Measurements from ENCODE around the gene BMP5. TPM values are rescaled to one million over a fixed set of nuclear protein-coding genes. Genes with fewer than 3 reads are reported as not detected.

BMP5 gene
- total RNA-seq, 1 experiment from 2014 or later = not detected

- Mint-ChIP-seq H3K36me3 (ENCODE audit: insufficient read depth, unreplicated experiment) (no peaks in the 10 kb centered on the region), H3K4me3 (ENCODE audit: low read depth, unreplicated experiment) (no peak overlapping the region), H3K27ac (ENCODE audit: unreplicated experiment) (no peak overlapping the region), H3K9me3 (ENCODE audit: low read depth, unreplicated experiment) (no peaks in the 10 kb centered on the region), H3K4me1 (ENCODE audit: low read depth, unreplicated experiment) (peaks cover 25% of the 10 kb centered on the region), H3K27me3 (ENCODE audit: unreplicated experiment) (no peaks in the 10 kb centered on the region)
- CTCF ChIA-PET = no interaction called here
- DNase-seq = no peak
- intact Hi-C loops (cut with micrococcal nuclease; ENCODE audit: unreplicated experiment) = no loop called here
- no TSS peak for BruUV-seq (replicated peaks)
- TF ChIP-seq CTCF (IDR thresholded peaks at IDR 0.05; ENCODE audit: unreplicated experiment) = no peak
Measured at GRCh38 chr6:55895972-55896730, 20.8 kb upstream of the BMP5 start.

GRCh38 chr6:55892749-55893357 is 17.5 kb upstream of the BMP5 start:
- no TSS peak for BruUV-seq (replicated peaks)
- Mint-ChIP-seq H3K27me3 (ENCODE audit: unreplicated experiment) (no peaks in the 10 kb centered on the region), H3K9me3 (ENCODE audit: low read depth, unreplicated experiment) (no peaks in the 10 kb centered on the region), H3K27ac (ENCODE audit: unreplicated experiment) (no peak overlapping the region), H3K4me3 (ENCODE audit: low read depth, unreplicated experiment) (no peak overlapping the region), H3K36me3 (ENCODE audit: insufficient read depth, unreplicated experiment) (no peaks in the 10 kb centered on the region), H3K4me1 (ENCODE audit: low read depth, unreplicated experiment) (peaks cover 8% of the 10 kb centered on the region)
- intact Hi-C loops (cut with micrococcal nuclease; ENCODE audit: unreplicated experiment) = no loop called here
- no peak for TF ChIP-seq CTCF (IDR thresholded peaks at IDR 0.05; ENCODE audit: unreplicated experiment)
- CTCF ChIA-PET = no interaction called here
- DNase-seq = no peak

- Mint-ChIP-seq H3K27ac (ENCODE audit: unreplicated experiment) (no peak overlapping the region), H3K27me3 (ENCODE audit: unreplicated experiment) (no peaks in the 10 kb centered on the region), H3K36me3 (ENCODE audit: insufficient read depth, unreplicated experiment) (no peaks in the 10 kb centered on the region), H3K4me3 (ENCODE audit: low read depth, unreplicated experiment) (no peak overlapping the region), H3K4me1 (ENCODE audit: low read depth, unreplicated experiment) (no peaks in the 10 kb centered on the region), H3K9me3 (ENCODE audit: low read depth, unreplicated experiment) (no peaks in the 10 kb centered on the region)
- CTCF ChIA-PET = no interaction called here
- no peak for DNase-seq
- intact Hi-C loops (cut with micrococcal nuclease; ENCODE audit: unreplicated experiment) = loop anchor here (5.0 kb wide), 1 partner anchor 612 kb away; no protein-coding TSS in a partner anchor
- BruUV-seq (replicated peaks) = no TSS peak
- TF ChIP-seq CTCF (IDR thresholded peaks at IDR 0.05; ENCODE audit: unreplicated experiment) = no peak
Measured at GRCh38 chr6:55888917-55889316, 13.5 kb upstream of the BMP5 start.

GRCh38 chr6:55886185-55886836 is 10.9 kb upstream of the BMP5 start:
- no TSS peak for BruUV-seq (replicated peaks)
- Mint-ChIP-seq H3K36me3 (ENCODE audit: insufficient read depth, unreplicated experiment) (no peaks in the 10 kb centered on the region), H3K27me3 (ENCODE audit: unreplicated experiment) (no peaks in the 10 kb centered on the region), H3K4me1 (ENCODE audit: low read depth, unreplicated experiment) (peaks cover 18% of the 10 kb centered on the region), H3K9me3 (ENCODE audit: low read depth, unreplicated experiment) (no peaks in the 10 kb centered on the region), H3K4me3 (ENCODE audit: low read depth, unreplicated experiment) (no peak overlapping the region), H3K27ac (ENCODE audit: unreplicated experiment) (no peak overlapping the region)
- CTCF ChIA-PET = interaction anchor here (0.6 kb wide), 1 partner anchor 105 kb away, joined by 5 read pairs; no protein-coding TSS in a partner anchor
- TF ChIP-seq CTCF (IDR thresholded peaks at IDR 0.05; ENCODE audit: unreplicated experiment) = no peak
- intact Hi-C loops (cut with micrococcal nuclease; ENCODE audit: unreplicated experiment) = loop anchor here (1.0 to 5.0 kb wide), 3 partner anchors 269 to 609 kb away; no protein-coding TSS in a partner anchor
- DNase-seq = no peak

All from Calu3 (cell line).